ENCODE data around the gene ZNF8.

DNA sequence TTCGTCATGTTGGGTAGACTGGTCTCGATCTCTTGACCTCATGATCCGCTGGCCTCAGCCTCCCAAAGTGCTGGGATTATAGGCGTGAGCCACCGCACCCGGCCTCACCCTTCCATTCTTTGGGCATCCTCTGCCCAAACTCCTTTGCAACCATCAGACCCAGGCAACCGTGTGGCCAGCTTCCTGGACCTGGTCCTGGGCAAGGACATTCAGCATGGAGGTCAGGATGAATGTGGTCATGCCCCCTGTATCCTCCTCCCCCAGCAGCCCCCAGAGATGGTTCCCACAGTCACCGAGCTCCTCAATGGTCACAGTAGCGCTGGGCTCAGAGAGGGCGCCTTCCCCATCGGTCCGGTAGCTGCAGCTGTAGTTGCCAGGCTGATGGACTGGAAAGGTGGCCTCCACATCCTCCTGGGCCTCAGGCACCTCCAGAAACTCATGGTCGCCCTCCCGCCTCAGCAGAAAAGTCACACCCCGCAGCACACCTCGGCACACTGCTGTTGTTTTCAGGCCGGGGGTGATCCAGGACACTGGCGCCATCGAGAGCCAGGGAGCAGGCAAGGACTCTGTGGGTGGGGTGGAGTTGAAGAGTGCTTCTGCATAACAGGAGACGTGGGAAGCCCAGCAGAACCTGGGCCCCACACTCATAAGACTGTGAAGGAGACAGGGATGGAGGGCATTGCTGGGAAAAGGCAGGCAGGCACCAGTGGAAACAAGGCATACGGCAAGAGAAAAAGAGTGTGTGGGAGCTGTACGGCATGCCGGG is 73.4 kb downstream of the ZNF8 start:
- TF ChIP-seq CTCF (IDR thresholded peaks at IDR 0.05) (no peak), EZH2 (IDR thresholded peaks at IDR 0.05; ENCODE audit: borderline replicate concordance, insufficient read depth, low read depth, low read length, poor library complexity, severe bottlenecking) (no peak)
